Keratinocyte (primary cell): ENCODE data around the gene SLC5A1. TPM values are rescaled to one million over a fixed set of nuclear protein-coding genes. Genes with fewer than 3 reads are reported as not detected.

ENCODE experiments used
- DNase-seq: peaks from one replicate; pipeline ENCODE4 v3.0.0-alpha.2; 2011; ENCODE audit warnings: low read depth, missing footprints, low spot score
- FAIRE-seq: peaks from 2 replicates; lab custom pipeline; 2011; peaks lifted over from hg19 to GRCh38; lab: Jason Lieb, UNC
- H2AFZ ChIP-seq: 2 replicates; pipeline ENCODE4 v1.6.0; 2012; ENCODE audit warnings: low read length, control low read depth, inconsistent platforms; ENCODE audit not compliant: control insufficient read depth
- H3K27ac ChIP-seq: 2 replicates; pipeline ENCODE4 v1.5.1; 2011; ENCODE audit warnings: low read length; ENCODE audit not compliant: control insufficient read depth, insufficient read depth
- H3K27me3 ChIP-seq: 3 replicates; pipeline ENCODE4 v1.6.0; 2011; ENCODE audit warnings: low read length; ENCODE audit not compliant: control insufficient read depth, insufficient read depth; ENCODE audit errors: extremely low read depth
- H3K36me3 ChIP-seq, 2 experiments: 2 replicates in 1 of 2; 3 replicates in 1 of 2; pipeline ENCODE4 v1.5.1; 2011; ENCODE audit warnings: low read length in 2 of 2, mild to moderate bottlenecking in 1 of 2; ENCODE audit not compliant: control insufficient read depth in 2 of 2, insufficient read depth in 2 of 2; ENCODE audit errors: extremely low read depth in 1 of 2
- H3K4me1 ChIP-seq: 3 replicates; pipeline ENCODE4 v1.5.1; 2011; ENCODE audit warnings: low read length; ENCODE audit not compliant: control insufficient read depth, insufficient read depth; ENCODE audit errors: extremely low read depth
- H3K4me2 ChIP-seq: 3 replicates; pipeline ENCODE4 v1.6.0; 2011; ENCODE audit warnings: low read depth, low read length; ENCODE audit not compliant: control insufficient read depth, insufficient read depth; ENCODE audit errors: extremely low read depth
- H3K4me3 ChIP-seq, 3 experiments: fragments of 200-600 bp in 1 of 3; sonication (generic) in 1 of 3; 2 replicates in 2 of 3; 3 replicates in 1 of 3; pipeline ENCODE4 v1.5.1; 2011 to 2016; ENCODE audit warnings: low read length in 3 of 3, mild to moderate bottlenecking in 3 of 3, control low read depth in 2 of 3, inconsistent platforms in 1 of 3, low read depth in 1 of 3, mixed read lengths in 1 of 3, mixed run types in 1 of 3, moderate library complexity in 1 of 3; ENCODE audit not compliant: control insufficient read depth in 2 of 3, insufficient read depth in 2 of 3; ENCODE audit errors: extremely low read depth in 1 of 3
- H3K79me2 ChIP-seq: 2 replicates; pipeline ENCODE4 v1.6.0; 2012; ENCODE audit warnings: low read length; ENCODE audit not compliant: control insufficient read depth, insufficient read depth
- H3K9ac ChIP-seq: 3 replicates; pipeline ENCODE4 v1.6.0; 2011; ENCODE audit warnings: low read length; ENCODE audit not compliant: control insufficient read depth, insufficient read depth; ENCODE audit errors: extremely low read depth
- H3K9me1 ChIP-seq: 3 replicates; pipeline ENCODE4 v1.6.0; 2011; ENCODE audit warnings: low read length; ENCODE audit not compliant: control insufficient read depth, insufficient read depth; ENCODE audit errors: extremely low read depth
- H3K9me3 ChIP-seq: 2 replicates; pipeline ENCODE4 v1.5.1; 2012; ENCODE audit warnings: low read depth, low read length; ENCODE audit not compliant: control insufficient read depth
- H4K20me1 ChIP-seq: 3 replicates; pipeline ENCODE4 v1.6.0; 2011; ENCODE audit warnings: low read length; ENCODE audit not compliant: control insufficient read depth, insufficient read depth; ENCODE audit errors: extremely low read depth
- CTCF ChIP-seq, 3 experiments: IDR thresholded peaks in 1 of 3; conservative IDR thresholded peaks in 1 of 3; optimal IDR thresholded peaks in 1 of 3; 2 replicates in 2 of 3; 3 replicates in 1 of 3; pipeline versions ENCODE3 to v1.5.1; 2011; ENCODE audit warnings: low read length in 3 of 3, mild to moderate bottlenecking in 3 of 3, moderate library complexity in 2 of 3, control low read depth in 1 of 3, inconsistent platforms in 1 of 3; ENCODE audit not compliant: insufficient read depth in 2 of 3; ENCODE audit errors: extremely low read depth in 1 of 3
- EZH2 ChIP-seq: IDR thresholded peaks from one replicate; pipeline ENCODE4 v1.6.1; 2012; ENCODE audit warnings: inconsistent platforms, mild to moderate bottlenecking, low read length, moderate library complexity
- dilution Hi-C: fragments of 300-500 bp; cut with MboI; formaldehyde crosslinking; loops from one replicate; pipeline ENCODE4 v1.7.0; 2020; ENCODE audit warnings: low sequenced_read_pairs; ENCODE audit not compliant: extremely low pct_ligation_motif_present
- polyA plus RNA-seq, 5 experiments: library from polyadenylated mRNA; depleted of rRNA in 3 of 5; stranded (reverse) in 3 of 5; stranded (forward) in 1 of 5; unstranded in 1 of 5; fragments of >200 nt; gene quantifications; 1 replicate in 1 of 5; 2 replicates in 3 of 5; 3 replicates in 1 of 5; pipeline versions ENCODE4 v1.2.1 to v1.2.3, GENCODE V29; 2011 to 2012; ENCODE audit warnings: missing spikeins in 2 of 5, low read depth in 1 of 5, low replicate concordance in 1 of 5

Gene SLC5A1
- polyA plus RNA-seq, 1 donor (not counting 4 experiments of a cell fraction or from before 2014, with no cell fraction given), result 2.0 TPM

- H3K27me3 ChIP-seq, result no peaks in the 10 kb centered on the region
- no peak overlapping the region for H3K4me3 ChIP-seq
- no peaks in the 10 kb centered on the region for H3K4me1 ChIP-seq
- dilution Hi-C loops, result no loop called here
- FAIRE-seq (no peak), DNase-seq (no peak)
- H3K4me2 ChIP-seq, result no peak overlapping the region
- H3K9me1 ChIP-seq, result no peaks in the 10 kb centered on the region
- TF ChIP-seq CTCF (optimal IDR thresholded peaks at IDR 0.05 in 1 of 3, IDR thresholded peaks at IDR 0.05 in 1 of 3, conservative IDR thresholded peaks at IDR 0.05 in 1 of 3; ENCODE audit: extremely low read depth in 1 of 3, insufficient read depth in 2 of 3, low read length in 3 of 3) (no peak), EZH2 (no peak)
- no peak overlapping the region for H3K27ac ChIP-seq
- no peak overlapping the region for H2AFZ ChIP-seq
- no peaks in the 10 kb centered on the region for H3K36me3 ChIP-seq
- no peaks in the 10 kb centered on the region for H4K20me1 ChIP-seq
- no peaks in the 10 kb centered on the region for H3K79me2 ChIP-seq
- no peak overlapping the region for H3K9ac ChIP-seq
- H3K9me3 ChIP-seq, result no peaks in the 10 kb centered on the region
Observed at GRCh38 chr22:32130464-32130863, 87.4 kb downstream of the SLC5A1 start.

GRCh38 chr22:32132126-32132525 lies 89.1 kb downstream of the SLC5A1 start:
- Histone ChIP-seq H3K9me1 (no peaks in the 10 kb centered on the region), H3K4me1 (no peaks in the 10 kb centered on the region), H3K4me3 (no peak overlapping the region), H3K36me3 (no peaks in the 10 kb centered on the region), H3K9me3 (no peaks in the 10 kb centered on the region), H3K27ac (no peak overlapping the region), H3K79me2 (no peaks in the 10 kb centered on the region), H3K4me2 (no peak overlapping the region), H2AFZ (no peak overlapping the region), H3K9ac (no peak overlapping the region), H4K20me1 (no peaks in the 10 kb centered on the region), H3K27me3 (no peaks in the 10 kb centered on the region)
- dilution Hi-C loops, result no loop called here
- no peak for TF ChIP-seq EZH2
- TF ChIP-seq CTCF (optimal IDR thresholded peaks at IDR 0.05 in 1 of 3, IDR thresholded peaks at IDR 0.05 in 1 of 3, conservative IDR thresholded peaks at IDR 0.05 in 1 of 3; ENCODE audit: extremely low read depth in 1 of 3, insufficient read depth in 2 of 3, low read length in 3 of 3), result no peak
- DNase-seq (no peak), FAIRE-seq (no peak)
